ENCODE results near the gene KCNK10. TPM values are rescaled to one million over a fixed set of nuclear protein-coding genes. Genes with fewer than 3 reads are reported as not detected.

Gene KCNK10
- total and polyA plus RNA-seq, 4 donors, result 0.01 TPM; not detected in 3

DNA sequence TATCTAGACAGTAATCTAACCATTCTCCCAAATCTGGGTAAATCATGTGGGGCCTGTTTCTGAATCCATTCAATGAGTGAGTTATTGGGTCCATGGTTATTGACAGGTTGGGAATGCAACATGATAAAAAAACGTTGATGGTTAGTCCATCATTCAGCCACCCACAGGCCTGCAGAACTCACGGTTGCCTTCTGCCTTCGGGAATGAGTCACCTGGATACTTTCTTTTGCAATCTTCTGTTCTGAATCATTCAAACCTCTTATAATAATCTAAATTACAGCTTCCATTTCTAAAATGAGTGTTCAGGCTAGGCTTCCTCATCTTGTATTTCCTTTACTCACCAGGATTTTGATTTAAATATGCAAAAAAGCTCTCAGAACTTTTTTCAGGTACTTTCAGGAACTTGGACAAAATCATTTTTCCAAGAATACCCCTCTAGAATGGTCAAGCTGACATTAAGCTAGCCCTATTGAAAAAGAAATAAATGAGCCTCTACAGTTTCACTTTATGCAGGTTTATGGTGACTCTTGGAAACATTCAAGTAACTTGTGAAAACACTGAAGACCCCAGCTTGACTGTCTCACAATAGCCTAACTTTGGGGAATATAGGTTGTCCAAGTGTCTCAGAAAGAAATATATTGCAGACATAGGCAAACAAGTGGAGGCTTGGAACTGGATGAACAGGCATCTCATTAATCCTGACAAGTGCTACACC, 94.4 kb downstream of the KCNK10 start:
- 69 to 85% methylated on average over 3 of the region's 3 CpGs for WGBS, 2 donors
- Histone ChIP-seq H3K36me3 (ENCODE audit: control insufficient read depth in 4 of 4, insufficient read depth in 4 of 4, low read length in 4 of 4) (no peaks in the 10 kb centered on the region), H3K9ac (ENCODE audit: insufficient read depth in 1 of 2, low read length in 2 of 2) (no peak overlapping the region), H3K9me3 (ENCODE audit: control insufficient read depth in 4 of 4, insufficient read depth in 3 of 4, low read length in 3 of 4) (no peaks in the 10 kb centered on the region), H3K27ac (ENCODE audit: low read depth in 1 of 2, low read length in 1 of 2) (no peak overlapping the region), H3K4me1 (ENCODE audit: control insufficient read depth in 5 of 5, insufficient read depth in 5 of 5, low read length in 5 of 5) (peaks cover 0 to 3% (median 0%) of the 10 kb centered on the region in 5 donors), H3K4me3 (no peak overlapping the region), H3K27me3 (ENCODE audit: control insufficient read depth in 3 of 3, insufficient read depth in 3 of 3, low read length in 2 of 3) (no peaks in the 10 kb centered on the region)
- ATAC-seq (ENCODE audit: insufficient read depth, low FRiP score), result no peak
- TF ChIP-seq, protein P1, sequence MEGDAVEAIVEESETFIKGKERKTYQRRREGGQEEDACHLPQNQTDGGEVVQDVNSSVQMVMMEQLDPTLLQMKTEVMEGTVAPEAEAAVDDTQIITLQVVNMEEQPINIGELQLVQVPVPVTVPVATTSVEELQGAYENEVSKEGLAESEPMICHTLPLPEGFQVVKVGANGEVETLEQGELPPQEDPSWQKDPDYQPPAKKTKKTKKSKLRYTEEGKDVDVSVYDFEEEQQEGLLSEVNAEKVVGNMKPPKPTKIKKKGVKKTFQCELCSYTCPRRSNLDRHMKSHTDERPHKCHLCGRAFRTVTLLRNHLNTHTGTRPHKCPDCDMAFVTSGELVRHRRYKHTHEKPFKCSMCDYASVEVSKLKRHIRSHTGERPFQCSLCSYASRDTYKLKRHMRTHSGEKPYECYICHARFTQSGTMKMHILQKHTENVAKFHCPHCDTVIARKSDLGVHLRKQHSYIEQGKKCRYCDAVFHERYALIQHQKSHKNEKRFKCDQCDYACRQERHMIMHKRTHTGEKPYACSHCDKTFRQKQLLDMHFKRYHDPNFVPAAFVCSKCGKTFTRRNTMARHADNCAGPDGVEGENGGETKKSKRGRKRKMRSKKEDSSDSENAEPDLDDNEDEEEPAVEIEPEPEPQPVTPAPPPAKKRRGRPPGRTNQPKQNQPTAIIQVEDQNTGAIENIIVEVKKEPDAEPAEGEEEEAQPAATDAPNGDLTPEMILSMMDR (IDR thresholded peaks at IDR 0.05; ENCODE audit: control extremely low read depth, extremely low read depth), result no peak
- no peak for DNase-seq

DNA sequence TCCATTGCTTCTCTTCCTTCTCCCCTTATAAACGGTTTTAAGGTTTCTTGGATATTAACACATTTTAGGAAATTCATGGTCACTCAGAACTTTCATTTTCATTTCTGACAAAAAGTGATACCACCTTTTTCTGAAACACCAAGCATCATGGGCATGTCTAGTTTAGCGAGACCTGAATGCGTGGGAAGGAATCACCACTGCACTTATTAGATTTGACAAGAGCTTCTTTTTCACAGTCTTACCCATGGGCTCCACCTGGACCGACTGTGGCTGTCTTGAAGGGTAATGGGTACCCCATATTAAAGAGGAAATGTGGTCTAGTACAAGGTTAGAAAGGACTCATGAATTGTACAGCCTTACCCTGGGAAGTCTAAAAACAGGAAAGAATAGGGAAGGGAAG, 95.4 kb downstream of the KCNK10 start:
- DNase-seq, result no peak
- Histone ChIP-seq H3K9me3 (ENCODE audit: control insufficient read depth in 4 of 4, insufficient read depth in 3 of 4, low read length in 3 of 4) (peaks cover 0 to 4% (median 2%) of the 10 kb centered on the region in 4 donors), H3K4me3 (no peak overlapping the region), H3K4me1 (ENCODE audit: control insufficient read depth in 5 of 5, insufficient read depth in 5 of 5, low read length in 5 of 5) (peaks cover 0 to 3% (median 0%) of the 10 kb centered on the region in 5 donors), H3K27ac (ENCODE audit: low read depth in 1 of 2, low read length in 1 of 2) (no peak overlapping the region), H3K9ac (ENCODE audit: insufficient read depth in 1 of 2, low read length in 2 of 2) (no peak overlapping the region), H3K36me3 (ENCODE audit: control insufficient read depth in 4 of 4, insufficient read depth in 4 of 4, low read length in 4 of 4) (no peaks in the 10 kb centered on the region), H3K27me3 (ENCODE audit: control insufficient read depth in 3 of 3, insufficient read depth in 3 of 3, low read length in 2 of 3) (no peaks in the 10 kb centered on the region)
- WGBS, 2 donors, result 86% methylated on average over 4 of the region's 4 CpGs
- no peak for ATAC-seq (ENCODE audit: insufficient read depth, low FRiP score)
- TF ChIP-seq, protein P1 (IDR thresholded peaks at IDR 0.05; ENCODE audit: control extremely low read depth, extremely low read depth), result no peak

DNA sequence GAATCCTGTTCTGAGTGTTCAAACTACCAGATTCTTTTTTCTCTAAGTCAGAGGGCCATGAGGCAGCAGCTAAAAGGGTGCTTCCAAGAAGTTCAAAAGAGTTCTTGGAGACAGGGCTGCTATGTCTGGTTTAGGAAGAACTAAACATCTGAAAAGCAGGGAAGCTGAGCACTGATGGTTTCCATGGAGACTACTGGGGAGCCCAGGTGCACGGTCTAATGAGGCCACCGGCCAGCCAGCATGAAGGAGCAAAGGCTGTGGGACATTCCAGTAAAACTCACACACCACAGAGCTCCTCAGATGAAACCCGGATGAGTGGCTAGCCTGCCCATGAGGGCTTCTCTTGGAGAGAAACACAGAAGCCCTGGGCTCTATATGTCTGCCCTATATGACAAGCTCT, 97.3 kb downstream of the KCNK10 start:
- no peaks in the 10 kb centered on the region for H3K27me3 ChIP-seq (ENCODE audit: control insufficient read depth in 3 of 3, insufficient read depth in 3 of 3, low read length in 2 of 3)
- WGBS, 2 donors, result 44 to 56% methylated on average over 3 of the region's 3 CpGs
- no peaks in the 10 kb centered on the region for H3K4me1 ChIP-seq (ENCODE audit: control insufficient read depth in 5 of 5, insufficient read depth in 5 of 5, low read length in 5 of 5)
- no peak for DNase-seq
- H3K27ac ChIP-seq (ENCODE audit: low read depth in 1 of 2, low read length in 1 of 2), result no peak overlapping the region
- ATAC-seq (ENCODE audit: insufficient read depth, low FRiP score), result no peak
- TF ChIP-seq, protein P1 (IDR thresholded peaks at IDR 0.05; ENCODE audit: control extremely low read depth, extremely low read depth), result no peak
- H3K9ac ChIP-seq (ENCODE audit: insufficient read depth in 1 of 2, low read length in 2 of 2), result no peak overlapping the region
- H3K4me3 ChIP-seq, result no peak overlapping the region
- H3K36me3 ChIP-seq (ENCODE audit: control insufficient read depth in 4 of 4, insufficient read depth in 4 of 4, low read length in 4 of 4), result no peaks in the 10 kb centered on the region
- peaks cover 0 to 4% (median 3%) of the 10 kb centered on the region in 4 donors for H3K9me3 ChIP-seq (ENCODE audit: control insufficient read depth in 4 of 4, insufficient read depth in 3 of 4, low read length in 3 of 4)
